Fibroblast of lung (primary cell): ENCODE measurements around the gene TMEM179. TPM values are rescaled to one million over a fixed set of nuclear protein-coding genes. Genes with fewer than 3 reads are reported as not detected.

Experiments used
- DNase-seq, 2 donors: peaks; one replicate each; pipeline versions ENCODE4 v3.0.0 to v3.0.0-alpha.2; 2010; ENCODE audit warnings: low read depth in 2 of 2
- H2AFZ ChIP-seq: 2 replicates; pipeline ENCODE4 v1.5.1; 2012; ENCODE audit warnings: low read length, control low read depth, inconsistent platforms
- H3K27ac ChIP-seq: 2 replicates; pipeline ENCODE4 v1.5.1; 2011; ENCODE audit warnings: low read length, control low read depth; ENCODE audit not compliant: insufficient read depth
- H3K27me3 ChIP-seq: 2 replicates; pipeline ENCODE4 v1.5.1; 2011; ENCODE audit warnings: mild to moderate bottlenecking, low read length; ENCODE audit not compliant: control insufficient read depth, insufficient read depth
- H3K36me3 ChIP-seq: 2 replicates; pipeline ENCODE4 v1.5.1; 2011; ENCODE audit warnings: low read length; ENCODE audit not compliant: control insufficient read depth, insufficient read depth
- H3K4me1 ChIP-seq: 2 replicates; pipeline ENCODE4 v1.5.1; 2011; ENCODE audit warnings: low read length; ENCODE audit not compliant: control insufficient read depth, insufficient read depth; ENCODE audit errors: extremely low read depth
- H3K4me2 ChIP-seq: 2 replicates; pipeline ENCODE4 v1.5.1; 2011; ENCODE audit warnings: low read length, control low read depth; ENCODE audit not compliant: insufficient read depth; ENCODE audit errors: extremely low read depth
- H3K4me3 ChIP-seq, 4 experiments: fragments of 200-600 bp in 1 of 4; sonication (generic) in 1 of 4; replicated peaks in 1 of 4; 2 replicates each; pipeline ENCODE4 v1.5.1; 2011 to 2016; ENCODE audit warnings: low read length in 4 of 4, low read depth in 3 of 4, mild to moderate bottlenecking in 3 of 4, control low read depth in 2 of 4, inconsistent platforms in 1 of 4, mixed read lengths in 1 of 4; ENCODE audit not compliant: insufficient read depth in 1 of 4; ENCODE audit errors: control extremely low read depth in 1 of 4
- H3K79me2 ChIP-seq: 2 replicates; pipeline ENCODE4 v1.5.1; 2012; ENCODE audit warnings: mild to moderate bottlenecking, low read length, inconsistent platforms; ENCODE audit not compliant: control insufficient read depth, insufficient read depth
- H3K9ac ChIP-seq: 2 replicates; pipeline ENCODE4 v1.5.1; 2011; ENCODE audit warnings: mild to moderate bottlenecking, low read length, control low read depth; ENCODE audit not compliant: insufficient read depth
- H3K9me3 ChIP-seq: 2 replicates; pipeline ENCODE4 v1.5.1; 2012; ENCODE audit warnings: low read depth, low read length; ENCODE audit not compliant: control insufficient read depth, insufficient read depth
- H4K20me1 ChIP-seq: 2 replicates; pipeline ENCODE4 v1.5.1; 2011; ENCODE audit warnings: low read length; ENCODE audit not compliant: control insufficient read depth, insufficient read depth; ENCODE audit errors: extremely low read depth
- EZH2 ChIP-seq: IDR thresholded peaks from 2 replicates; pipeline ENCODE4 v1.5.1; 2012; ENCODE audit warnings: low read length, control low read depth, mild to moderate bottlenecking; ENCODE audit errors: missing control alignments
- polyA plus RNA-seq, 2 donors: library from polyadenylated mRNA; depleted of rRNA in 1 of 2; stranded (reverse) in 1 of 2; unstranded in 1 of 2; fragments of >200 nt; gene quantifications; 2 replicates each; pipeline ENCODE4 v1.2.1, GENCODE V29; 2011 to 2012; ENCODE audit warnings: missing spikeins in 1 of 2
- total RNA-seq: library from RNA; depleted of rRNA; stranded (reverse); fragments of >200 nt; gene quantifications from 2 replicates; pipeline ENCODE4 v1.2.1, GENCODE V29; 2014
- TF ChIP-seq, protein P1 (sequence below), 2 donors: IDR thresholded peaks in 1 of 2; conservative IDR thresholded peaks in 1 of 2; 1 replicate in 1 of 2; 2 replicates in 1 of 2; pipeline ENCODE4 v1.5.1; 2011 to 2012; ENCODE audit warnings: low read length in 2 of 2, control low read depth in 1 of 2, inconsistent platforms in 1 of 2, low read depth in 1 of 2, mild to moderate bottlenecking in 1 of 2

Gene TMEM179
- total and polyA plus RNA-seq, 2 donors (not counting 1 experiment from before 2014, with no cell fraction given): under 0.01 to 0.03 TPM

GRCh38 chr14:104635717-104636116 is 31.1 kb upstream of the TMEM179 start:
- no peaks in the 10 kb centered on the region for H3K36me3 ChIP-seq
- TF ChIP-seq, protein P1, sequence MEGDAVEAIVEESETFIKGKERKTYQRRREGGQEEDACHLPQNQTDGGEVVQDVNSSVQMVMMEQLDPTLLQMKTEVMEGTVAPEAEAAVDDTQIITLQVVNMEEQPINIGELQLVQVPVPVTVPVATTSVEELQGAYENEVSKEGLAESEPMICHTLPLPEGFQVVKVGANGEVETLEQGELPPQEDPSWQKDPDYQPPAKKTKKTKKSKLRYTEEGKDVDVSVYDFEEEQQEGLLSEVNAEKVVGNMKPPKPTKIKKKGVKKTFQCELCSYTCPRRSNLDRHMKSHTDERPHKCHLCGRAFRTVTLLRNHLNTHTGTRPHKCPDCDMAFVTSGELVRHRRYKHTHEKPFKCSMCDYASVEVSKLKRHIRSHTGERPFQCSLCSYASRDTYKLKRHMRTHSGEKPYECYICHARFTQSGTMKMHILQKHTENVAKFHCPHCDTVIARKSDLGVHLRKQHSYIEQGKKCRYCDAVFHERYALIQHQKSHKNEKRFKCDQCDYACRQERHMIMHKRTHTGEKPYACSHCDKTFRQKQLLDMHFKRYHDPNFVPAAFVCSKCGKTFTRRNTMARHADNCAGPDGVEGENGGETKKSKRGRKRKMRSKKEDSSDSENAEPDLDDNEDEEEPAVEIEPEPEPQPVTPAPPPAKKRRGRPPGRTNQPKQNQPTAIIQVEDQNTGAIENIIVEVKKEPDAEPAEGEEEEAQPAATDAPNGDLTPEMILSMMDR (conservative IDR thresholded peaks at IDR 0.05 in 1 of 2, IDR thresholded peaks at IDR 0.05 in 1 of 2; ENCODE audit: low read depth in 1 of 2, low read length in 2 of 2): no peak
- no peaks in the 10 kb centered on the region for H3K9me3 ChIP-seq
- no peak overlapping the region for H2AFZ ChIP-seq
- no peaks in the 10 kb centered on the region for H4K20me1 ChIP-seq
- H3K4me2 ChIP-seq: no peak overlapping the region
- DNase-seq: no peak
- H3K27ac ChIP-seq: no peak overlapping the region
- no peak overlapping the region for H3K9ac ChIP-seq
- no peak overlapping the region for H3K4me3 ChIP-seq
- no peaks in the 10 kb centered on the region for H3K27me3 ChIP-seq
- H3K4me1 ChIP-seq: no peaks in the 10 kb centered on the region
- H3K79me2 ChIP-seq: no peaks in the 10 kb centered on the region

GRCh38 chr14:104634886-104635570 is 30.5 kb upstream of the TMEM179 start:
- no peaks in the 10 kb centered on the region for H3K27me3 ChIP-seq
- no peaks in the 10 kb centered on the region for H3K36me3 ChIP-seq
- H3K4me3 ChIP-seq: no peak overlapping the region
- H3K4me1 ChIP-seq: no peaks in the 10 kb centered on the region
- DNase-seq: no peak
- no peaks in the 10 kb centered on the region for H4K20me1 ChIP-seq
- H2AFZ ChIP-seq: no peak overlapping the region
- no peaks in the 10 kb centered on the region for H3K9me3 ChIP-seq
- no peaks in the 10 kb centered on the region for H3K79me2 ChIP-seq
- TF ChIP-seq EZH2: no peak
- TF ChIP-seq, protein P1 (conservative IDR thresholded peaks at IDR 0.05 in 1 of 2, IDR thresholded peaks at IDR 0.05 in 1 of 2; ENCODE audit: low read depth in 1 of 2, low read length in 2 of 2): no peak
- no peak overlapping the region for H3K4me2 ChIP-seq
- no peak overlapping the region for H3K27ac ChIP-seq
- no peak overlapping the region for H3K9ac ChIP-seq

GRCh38 chr14:104634138-104634760 is 29.7 kb upstream of the TMEM179 start:
- Histone ChIP-seq H3K4me3 (no peak overlapping the region), H3K79me2 (no peaks in the 10 kb centered on the region), H3K4me1 (no peaks in the 10 kb centered on the region), H3K9me3 (no peaks in the 10 kb centered on the region), H2AFZ (no peak overlapping the region), H3K27me3 (no peaks in the 10 kb centered on the region), H3K4me2 (no peak overlapping the region), H3K36me3 (no peaks in the 10 kb centered on the region), H4K20me1 (no peaks in the 10 kb centered on the region), H3K9ac (no peak overlapping the region), H3K27ac (no peak overlapping the region)
- TF ChIP-seq, protein P1 (conservative IDR thresholded peaks at IDR 0.05 in 1 of 2, IDR thresholded peaks at IDR 0.05 in 1 of 2; ENCODE audit: low read depth in 1 of 2, low read length in 2 of 2): no peak
- no peak for TF ChIP-seq EZH2
- DNase-seq: no peak
